ENCODE measurements around the gene POU3F2.

GRCh38 chr6:98847416-98847778, 13.0 kb downstream of the POU3F2 start:
- TF ChIP-seq CTCF (IDR thresholded peaks at IDR 0.05) (no peak), EP300 (IDR thresholded peaks at IDR 0.05) (no peak)
